Upper lobe of left lung (tissue), 6 donors: ENCODE measurements around the gene SERHL2. TPM values are rescaled to one million over a fixed set of nuclear protein-coding genes. Genes with fewer than 3 reads are reported as not detected.
"Not testable (repeated sequence)": the region's sequence is repeated elsewhere in the genome, so short reads cannot be mapped to it uniquely, and the experiment has no call there.

Experiments used
- ATAC-seq, 2 donors: fragments of 200-7000 bp; cut with Tn5 transposase; one replicate each; pipeline ENCODE4 v1.9.1; 2022; ENCODE audit warnings: mild to moderate bottlenecking in 2 of 2, moderate library complexity in 2 of 2; ENCODE audit not compliant: low FRiP score in 2 of 2
- DNase-seq, 2 donors: peaks; one replicate each; pipeline ENCODE4 v3.0.0-alpha.2; 2019 to 2020
- H3K27ac ChIP-seq, 4 donors: fragments of 200-600 bp; sonication (generic); one replicate each; pipeline ENCODE4 v1.5.1; 2016 to 2019
- H3K27me3 ChIP-seq, 4 donors: fragments of 200-600 bp; sonication (generic); one replicate each; pipeline ENCODE4 v1.5.1; 2017 to 2019
- H3K36me3 ChIP-seq, 4 donors: fragments of 200-600 bp; sonication (generic); one replicate each; pipeline ENCODE4 v1.5.1; 2016 to 2019
- H3K4me1 ChIP-seq, 4 donors: fragments of 200-600 bp; sonication (generic); one replicate each; pipeline ENCODE4 v1.5.1; 2018 to 2019
- H3K4me3 ChIP-seq, 4 donors: fragments of 200-600 bp; sonication (generic); one replicate each; pipeline ENCODE4 v1.5.1; 2017 to 2019; ENCODE audit warnings: mild to moderate bottlenecking in 2 of 4, moderate library complexity in 1 of 4
- H3K9me3 ChIP-seq, 4 donors: fragments of 200-600 bp; sonication (generic); one replicate each; pipeline ENCODE4 v1.5.1; 2018 to 2019
- CTCF ChIP-seq, 6 experiments: fragments of 450-650 bp in 4 of 6; fragments of 200-600 bp in 2 of 6; sonication (generic) in 2 of 6; IDR thresholded peaks; one replicate each; pipeline ENCODE4 v1.5.1; 2016 to 2019; ENCODE audit warnings: antibody characterized with exemption in 6 of 6
- EP300 ChIP-seq, 4 donors: sonication (generic); formaldehyde crosslinking; IDR thresholded peaks; one replicate each; pipeline ENCODE4 v1.5.1; 2017; ENCODE audit warnings: antibody characterized with exemption in 4 of 4, control low read depth in 2 of 4
- POLR2A ChIP-seq, 4 donors: fragments of 450-650 bp; IDR thresholded peaks; one replicate each; pipeline ENCODE4 v1.5.1; 2016 to 2017; ENCODE audit warnings: antibody characterized with exemption in 4 of 4, mild to moderate bottlenecking in 2 of 4
- POLR2AphosphoS5 ChIP-seq, 2 donors: sonication (generic); formaldehyde crosslinking; IDR thresholded peaks; one replicate each; pipeline ENCODE4 v1.5.1; 2017; ENCODE audit warnings: antibody characterized with exemption in 2 of 2
- WGBS, 2 donors: methylation state at CpG; one replicate each; pipeline ENCODE4 v1.1.5; 2017 to 2018; 5-methylcytosine and 5-hydroxymethylcytosine counted together
- total RNA-seq, 6 donors: library from RNA; depleted of rRNA in 4 of 6; stranded (reverse); fragments of >200 nt in 4 of 6; gene quantifications; one replicate each; pipeline versions ENCODE4 v1.1.0 to v1.2.1, GENCODE V29; 2016 to 2021
- donor health status: DM: no; HTN: no; CAD: no; lungs with moderate emphysema.
- donor health status: DM: no; HTN: yes; CAD: no; lungs with severe emphysema.

Gene SERHL2
- total RNA-seq, 6 donors from 2014 or later: 1.1 to 4.9 (median 2.2) TPM; not detected in 1

- Histone ChIP-seq H3K36me3 (peaks cover 3 to 52% (median 29%) of the 10 kb centered on the region in 4 donors), H3K9me3 (no peaks in the 10 kb centered on the region), H3K4me3 (no peak overlapping the region), H3K27ac (no peak overlapping the region), H3K4me1 (peaks cover 2 to 14% (median 8%) of the 10 kb centered on the region in 4 donors), H3K27me3 (no peaks in the 10 kb centered on the region)
- TF ChIP-seq EP300 (IDR thresholded peaks at IDR 0.05) (no peak), CTCF (IDR thresholded peaks at IDR 0.05) (no peak), POLR2AphosphoS5 (IDR thresholded peaks at IDR 0.05) (no peak), POLR2A (IDR thresholded peaks at IDR 0.05) (no peak)
- ATAC-seq: no peak
- no peak for DNase-seq
- WGBS, 2 donors: 92% methylated on average over 9 to 15 of the region's 15 CpGs
Observed at GRCh38 chr22:42577623-42578240, 24.0 kb downstream of the SERHL2 start.

GRCh38 chr22:42580040-42580439 is 26.3 kb downstream of the SERHL2 start:
- Histone ChIP-seq H3K4me1 (peaks cover 2 to 15% (median 9%) of the 10 kb centered on the region in 4 donors), H3K36me3 (peaks cover 9 to 54% (median 31%) of the 10 kb centered on the region in 4 donors)
- H3K9me3 ChIP-seq, H3K4me3 ChIP-seq, DNase-seq, H3K27ac ChIP-seq, H3K27me3 ChIP-seq, ATAC-seq: not testable (repeated sequence)
- WGBS, 2 donors: 93 to 100% methylated on average over 2 to 3 of the region's 4 CpGs

GRCh38 chr22:42581194-42581761 is 27.5 kb downstream of the SERHL2 start:
- H3K36me3 ChIP-seq: peaks cover 20 to 57% (median 43%) of the 10 kb centered on the region in 4 donors
- DNase-seq, H3K27me3 ChIP-seq, H3K9me3 ChIP-seq: not testable (repeated sequence)
- peak; percentile 9 to 24 for ATAC-seq
- H3K27ac ChIP-seq: peak overlapping the region; percentile 46 to 86 (median 68)
- H3K4me3 ChIP-seq: peak overlapping the region; percentile 82 to 96 (median 88)
- 1 to 3% methylated on average over 7 to 10 of the region's 22 CpGs for WGBS, 2 donors
- peaks cover 2 to 19% (median 10%) of the 10 kb centered on the region in 4 donors for H3K4me1 ChIP-seq

- Histone ChIP-seq H3K4me1 (peaks cover 2 to 19% (median 10%) of the 10 kb centered on the region in 4 donors), H3K27ac (peak overlapping the region; percentile 46 to 86 (median 68)), H3K9me3 (no peaks in the 10 kb centered on the region), H3K36me3 (peaks cover 27 to 59% (median 49%) of the 10 kb centered on the region in 4 donors), H3K27me3 (no peaks in the 10 kb centered on the region), H3K4me3 (peak overlapping the region; percentile 82 to 96 (median 88))
- TF ChIP-seq POLR2A (IDR thresholded peaks at IDR 0.05) (peak in 2 of 4 donors; percentile 17 to 28), CTCF (IDR thresholded peaks at IDR 0.05) (peak in 1 of 6 experiments; percentile 12), POLR2AphosphoS5 (IDR thresholded peaks at IDR 0.05) (peak; percentile 40 to 41), EP300 (IDR thresholded peaks at IDR 0.05) (no peak)
- DNase-seq (peak; percentile 77 to 95), ATAC-seq (peak; percentile 78 to 96)
- 13 to 56% methylated on average over 6 to 27 of the region's 64 CpGs for WGBS, 2 donors
Observed at GRCh38 chr22:42581762-42582716, 28.3 kb downstream of the SERHL2 start.

GRCh38 chr22:42582987-42583386 is 29.2 kb downstream of the SERHL2 start:
- H3K4me3 ChIP-seq: no peak overlapping the region
- TF ChIP-seq EP300 (IDR thresholded peaks at IDR 0.05) (no peak), CTCF (IDR thresholded peaks at IDR 0.05) (no peak), POLR2AphosphoS5 (IDR thresholded peaks at IDR 0.05) (no peak), POLR2A (IDR thresholded peaks at IDR 0.05) (no peak)
- H3K9me3 ChIP-seq: no peaks in the 10 kb centered on the region
- ATAC-seq: no peak
- peak overlapping the region in 1 of 4 donors; percentile 11 for H3K27ac ChIP-seq
- 77 to 93% methylated on average over 1 of the region's 1 CpG for WGBS, 2 donors
- H3K36me3 ChIP-seq: peaks cover 27 to 59% (median 51%) of the 10 kb centered on the region in 4 donors
- peaks cover 2 to 20% (median 11%) of the 10 kb centered on the region in 4 donors for H3K4me1 ChIP-seq
- no peak for DNase-seq
- H3K27me3 ChIP-seq: no peaks in the 10 kb centered on the region
